Mesodermal cell (in vitro differentiated cells): ENCODE results near the gene ART4. TPM values are rescaled to one million over a fixed set of nuclear protein-coding genes. Genes with fewer than 3 reads are reported as not detected.

Experiments used
- H3K27ac ChIP-seq: 2 replicates; pipeline ENCODE4 v1.7.0; 2013; ENCODE audit warnings: mild to moderate bottlenecking, low read depth, low read length, moderate library complexity; ENCODE audit not compliant: severe bottlenecking
- H3K36me3 ChIP-seq: 2 replicates; pipeline ENCODE4 v1.7.1; 2013; ENCODE audit warnings: mild to moderate bottlenecking, low read length, moderate library complexity; ENCODE audit not compliant: control insufficient read depth, insufficient read depth
- H3K4me1 ChIP-seq: one replicate; pipeline ENCODE4 v1.7.1; 2013; ENCODE audit warnings: mild to moderate bottlenecking, low read length; ENCODE audit not compliant: insufficient read depth, control insufficient read depth, poor library complexity, severe bottlenecking
- H3K4me3 ChIP-seq: 2 replicates; pipeline ENCODE4 v1.7.0; 2013; ENCODE audit warnings: low read length, control low read depth, mild to moderate bottlenecking; ENCODE audit not compliant: insufficient read depth, poor library complexity, severe bottlenecking; ENCODE audit errors: extremely low read depth
- H3K9me3 ChIP-seq: 2 replicates; pipeline ENCODE4 v1.7.1; 2013; ENCODE audit warnings: mild to moderate bottlenecking, low read length, moderate library complexity; ENCODE audit not compliant: control insufficient read depth
- WGBS, 2 experiments: methylation state at CpG; one replicate each; pipeline ENCODE4 v1.1.5; 2013; ENCODE audit warnings: missing lambda C conversion rate in 2 of 2; ENCODE audit not compliant: insufficient coverage in 2 of 2; 5-methylcytosine and 5-hydroxymethylcytosine counted together
- polyA plus RNA-seq, 2 experiments: library from polyadenylated mRNA; stranded (reverse); fragments of 50-300 nt; gene quantifications; one replicate each; pipeline ENCODE4 v1.2.3, GENCODE V29; 2013

Gene ART4, protein sequence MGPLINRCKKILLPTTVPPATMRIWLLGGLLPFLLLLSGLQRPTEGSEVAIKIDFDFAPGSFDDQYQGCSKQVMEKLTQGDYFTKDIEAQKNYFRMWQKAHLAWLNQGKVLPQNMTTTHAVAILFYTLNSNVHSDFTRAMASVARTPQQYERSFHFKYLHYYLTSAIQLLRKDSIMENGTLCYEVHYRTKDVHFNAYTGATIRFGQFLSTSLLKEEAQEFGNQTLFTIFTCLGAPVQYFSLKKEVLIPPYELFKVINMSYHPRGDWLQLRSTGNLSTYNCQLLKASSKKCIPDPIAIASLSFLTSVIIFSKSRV
- polyA plus RNA-seq (2013, experiment 1 of 2) = 8.8 TPM
- 6.3 TPM for polyA plus RNA-seq (2013, experiment 2 of 2)

DNA sequence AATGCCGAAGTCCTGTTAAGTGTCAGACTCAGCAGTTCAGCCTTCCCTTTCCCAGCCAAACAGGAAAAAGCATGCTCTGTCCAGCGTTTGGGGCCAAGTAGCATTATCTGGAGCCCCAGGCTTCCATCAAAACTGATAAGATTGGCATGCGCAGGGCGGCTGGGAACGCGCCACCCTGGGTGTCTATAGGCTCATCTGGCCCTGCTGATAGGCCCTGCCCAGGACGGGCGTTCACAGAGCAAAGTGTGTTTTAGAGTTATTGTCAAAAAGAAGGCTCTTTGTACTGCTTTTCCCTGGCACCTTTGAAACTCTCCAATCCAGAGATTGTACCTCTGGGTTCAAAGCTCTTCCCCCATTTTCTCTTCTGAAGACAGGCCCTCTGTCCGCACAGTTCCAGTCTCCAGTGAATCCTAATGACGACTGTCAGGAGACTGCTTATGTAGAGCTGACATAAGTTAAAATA, at the start of gene ART4:
ART4 (minus strand) TSS at position 102 of the 463 bp plus-strand sequence. CDS start 413 bp downstream, outside the sequence.
- Histone ChIP-seq H3K36me3 (peaks cover 12% of the 10 kb centered on the region), H3K4me3 (no peak within 1 kb of the TSS), H3K9me3 (no peaks in the 10 kb centered on the region), H3K4me1 (peaks cover 20% of the 10 kb centered on the region), H3K27ac (peak within 1 kb of the TSS; percentile 50)
- WGBS, 2 experiments = 78 to 87% methylated on average over 6 to 7 of the region's 10 CpGs

DNA sequence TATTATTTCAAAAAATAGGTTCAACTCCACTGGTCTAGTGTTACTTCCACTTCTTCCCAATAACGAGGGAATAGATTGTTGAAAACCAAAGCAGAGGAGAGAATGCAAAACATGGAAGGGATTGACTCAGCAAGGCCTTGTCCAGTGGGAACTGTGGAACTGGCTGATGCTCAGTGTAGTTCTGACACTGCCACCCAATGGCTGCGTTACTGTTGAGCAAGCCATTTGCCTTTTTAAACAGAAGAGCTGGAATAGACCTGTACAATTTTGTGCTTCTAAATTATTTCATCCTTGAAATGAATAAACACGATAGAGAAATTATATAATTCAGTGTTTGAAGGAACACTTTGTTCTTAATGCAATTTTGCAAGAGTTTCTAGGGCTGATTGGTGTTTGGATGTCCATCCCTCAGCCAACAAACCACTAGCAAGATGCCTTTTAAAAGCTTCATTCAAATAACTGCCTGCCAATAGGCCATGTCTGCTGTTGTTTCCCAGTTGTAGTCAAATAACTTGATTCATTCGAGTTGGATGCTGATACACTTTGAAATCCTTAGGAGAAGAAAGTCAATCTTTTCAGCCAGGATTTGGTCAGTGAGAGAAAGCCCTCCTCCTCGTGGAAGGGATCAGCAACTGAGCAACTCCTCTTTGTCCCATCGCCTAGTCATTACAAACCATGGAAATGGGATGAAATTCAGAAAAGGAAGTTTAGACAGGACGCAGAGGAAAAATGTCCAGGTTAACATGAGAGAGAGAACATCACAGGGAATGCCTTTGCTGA, 49.6 kb upstream of the ART4 start:
- Histone ChIP-seq H3K27ac (no peak overlapping the region), H3K4me1 (peaks cover 4% of the 10 kb centered on the region), H3K36me3 (no peaks in the 10 kb centered on the region), H3K9me3 (no peaks in the 10 kb centered on the region), H3K4me3 (no peak overlapping the region)
- WGBS, 2 experiments = 91 to 95% methylated on average over 3 to 4 of the region's 7 CpGs

DNA sequence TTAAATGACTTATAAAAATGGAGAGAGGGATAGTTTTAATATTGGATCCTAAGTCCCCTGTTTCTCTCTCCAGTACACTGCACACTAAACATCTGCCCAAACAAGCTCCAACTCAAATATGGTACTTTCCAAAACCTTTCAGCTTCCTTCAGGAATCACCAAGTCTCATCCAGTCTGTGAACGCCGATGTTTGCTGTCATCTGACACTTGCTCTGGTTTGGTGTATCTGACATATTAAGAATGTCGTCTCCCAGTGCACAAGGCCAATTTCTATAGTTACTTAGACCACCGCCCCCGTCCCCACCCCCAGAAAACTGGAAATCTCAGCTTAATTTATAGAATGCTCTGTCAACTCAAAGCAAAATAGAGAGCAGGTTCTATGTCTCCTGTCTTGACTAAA, 47.4 kb upstream of the ART4 start:
- WGBS, 2 experiments = 100% methylated on average over 2 to 3 of the region's 5 CpGs
- Histone ChIP-seq H3K4me1 (no peaks in the 10 kb centered on the region), H3K9me3 (no peaks in the 10 kb centered on the region), H3K27ac (no peak overlapping the region), H3K4me3 (no peak overlapping the region), H3K36me3 (no peaks in the 10 kb centered on the region)

DNA sequence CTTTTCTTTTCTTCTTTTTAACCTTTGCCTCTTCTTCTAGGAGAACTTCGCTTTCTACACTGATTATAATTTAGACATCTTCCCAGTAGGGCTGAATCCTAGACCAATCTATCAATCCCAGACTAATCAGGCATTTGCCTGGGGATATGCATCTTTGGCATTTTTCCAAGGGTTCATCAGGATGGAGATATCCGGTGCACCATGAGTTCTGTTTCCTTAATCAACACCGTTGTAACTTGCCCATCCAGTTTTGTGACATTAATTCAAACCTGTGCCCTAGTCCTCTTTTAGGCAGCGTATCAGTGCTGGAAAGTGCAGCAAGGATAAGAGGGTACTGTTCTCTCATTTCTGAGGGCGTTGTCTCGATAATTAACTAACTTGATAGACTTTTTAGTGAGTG, 42.9 kb upstream of the ART4 start:
- Histone ChIP-seq H3K4me1 (no peaks in the 10 kb centered on the region), H3K4me3 (no peak overlapping the region), H3K27ac (no peak overlapping the region), H3K9me3 (no peaks in the 10 kb centered on the region), H3K36me3 (no peaks in the 10 kb centered on the region)
- 90 to 91% methylated on average over 4 to 5 of the region's 6 CpGs for WGBS, 2 experiments

DNA sequence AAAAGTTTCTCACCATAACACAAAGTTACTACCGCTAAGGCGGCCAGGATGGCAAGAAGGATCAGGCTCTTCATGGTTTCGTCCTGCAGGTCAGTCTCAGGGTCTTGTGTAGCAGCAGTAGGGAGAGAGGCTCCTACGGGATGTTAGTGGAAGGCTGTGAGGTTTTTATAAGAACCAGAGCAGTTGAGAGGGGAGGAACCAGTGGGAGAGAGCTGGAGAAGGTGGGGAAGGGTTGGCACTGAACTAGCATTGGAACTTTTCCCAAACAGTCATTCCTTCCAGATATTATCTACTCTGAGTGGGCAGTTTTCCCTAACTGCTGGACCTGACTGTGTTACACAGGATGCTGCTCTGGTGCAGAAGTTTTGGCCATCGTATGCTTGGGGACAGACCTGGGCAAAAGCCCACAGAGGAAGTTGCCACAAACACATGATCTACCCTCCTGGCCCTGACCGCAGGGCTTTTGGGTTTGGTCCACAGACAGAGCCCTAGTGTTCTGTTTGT, 42.4 kb upstream of the ART4 start, which contains the start of gene MGP:
MGP (minus strand) TSS at position 137 of the 504 bp plus-strand sequence; CDS start at position 74, 63 bp downstream.
- Histone ChIP-seq H3K36me3 (no peaks in the 10 kb centered on the region), H3K4me3 (no peak within 1 kb of the TSS), H3K4me1 (no peaks in the 10 kb centered on the region), H3K9me3 (no peaks in the 10 kb centered on the region), H3K27ac (no peak within 1 kb of the TSS)
- WGBS, 2 experiments = 90 to 93% methylated on average over 3 of the region's 6 CpGs

DNA sequence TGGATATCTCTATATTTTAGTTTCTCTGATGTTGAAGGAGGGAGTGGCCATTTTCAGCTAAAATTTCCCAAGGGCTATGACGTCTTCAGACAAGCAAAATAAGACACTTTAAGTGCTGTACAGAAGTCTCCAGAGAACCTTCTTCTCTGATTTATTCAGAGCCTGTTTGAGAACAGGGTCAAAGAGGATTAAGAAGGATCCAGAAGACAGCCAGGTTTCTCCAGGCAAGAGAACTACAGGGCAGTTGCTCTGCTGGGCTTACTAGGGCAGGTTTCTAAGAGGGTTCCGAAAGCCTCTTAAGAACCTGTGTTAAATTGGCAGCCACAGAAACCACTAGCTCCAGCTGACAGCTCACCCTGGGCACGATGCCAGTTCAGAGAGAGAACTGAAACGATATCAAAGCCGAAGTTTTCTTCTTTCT, 41.1 kb upstream of the ART4 start:
- H3K4me1 ChIP-seq = no peaks in the 10 kb centered on the region
- WGBS, 2 experiments = 95 to 100% methylated on average over 2 of the region's 5 CpGs
- no peaks in the 10 kb centered on the region for H3K36me3 ChIP-seq
- no peaks in the 10 kb centered on the region for H3K9me3 ChIP-seq
- no peak overlapping the region for H3K27ac ChIP-seq
- H3K4me3 ChIP-seq = no peak overlapping the region

DNA sequence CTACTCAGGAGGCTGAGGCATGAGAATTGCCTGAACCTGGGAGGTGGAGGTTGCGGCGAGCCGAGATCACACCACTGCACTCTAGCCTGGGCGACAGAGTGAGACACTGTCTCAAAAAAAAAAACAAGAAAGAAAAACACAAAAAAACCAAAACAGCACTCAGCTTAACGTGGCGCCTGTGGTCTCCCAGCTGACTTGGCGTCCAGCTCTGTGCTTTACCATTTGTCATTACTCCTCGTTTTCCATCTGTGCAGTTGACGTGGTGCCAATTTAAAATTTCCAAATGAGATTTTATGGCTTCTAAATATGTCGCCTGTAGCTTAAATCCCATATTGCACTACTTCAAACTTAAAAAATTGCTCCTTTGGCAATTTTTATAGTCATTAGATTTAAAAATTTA, 40.4 kb upstream of the ART4 start:
- no peaks in the 10 kb centered on the region for H3K9me3 ChIP-seq
- H3K36me3 ChIP-seq = no peaks in the 10 kb centered on the region
- H3K4me3 ChIP-seq = no peak overlapping the region
- H3K4me1 ChIP-seq = no peaks in the 10 kb centered on the region
- WGBS, 2 experiments = 89 to 94% methylated on average over 9 of the region's 10 CpGs
- H3K27ac ChIP-seq = no peak overlapping the region

DNA sequence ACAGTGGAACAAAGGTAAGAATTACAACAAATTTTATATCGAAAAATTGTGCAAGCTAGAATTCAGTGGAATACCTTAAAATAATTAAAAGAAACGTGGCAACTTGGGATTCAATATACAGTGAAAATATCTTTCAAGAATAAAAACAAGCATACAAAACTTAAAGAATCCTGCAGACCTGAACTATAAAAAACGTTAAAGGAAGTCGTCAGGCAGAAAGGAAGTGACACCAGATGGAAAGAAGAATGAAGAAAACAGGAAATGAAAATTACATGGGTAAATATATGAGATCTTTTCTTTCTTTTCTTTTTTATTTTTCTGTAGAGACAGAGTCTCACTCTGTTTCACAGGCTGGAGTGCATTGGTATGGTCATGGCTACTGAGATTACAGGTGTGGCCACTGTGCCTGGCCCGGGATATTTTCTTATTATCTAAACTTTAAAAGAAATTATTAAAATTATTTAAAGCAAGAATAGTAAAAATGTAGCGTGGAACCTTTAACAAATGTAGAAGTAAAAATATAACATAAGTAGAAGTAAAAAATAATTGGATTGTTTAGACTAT, 37.6 kb upstream of the ART4 start:
- no peak overlapping the region for H3K27ac ChIP-seq
- WGBS, 2 experiments = no CpG with 5 or more reads among the region's 6 CpGs
- no peaks in the 10 kb centered on the region for H3K9me3 ChIP-seq
- no peak overlapping the region for H3K4me3 ChIP-seq
- H3K36me3 ChIP-seq = no peaks in the 10 kb centered on the region
- H3K4me1 ChIP-seq = no peaks in the 10 kb centered on the region

DNA sequence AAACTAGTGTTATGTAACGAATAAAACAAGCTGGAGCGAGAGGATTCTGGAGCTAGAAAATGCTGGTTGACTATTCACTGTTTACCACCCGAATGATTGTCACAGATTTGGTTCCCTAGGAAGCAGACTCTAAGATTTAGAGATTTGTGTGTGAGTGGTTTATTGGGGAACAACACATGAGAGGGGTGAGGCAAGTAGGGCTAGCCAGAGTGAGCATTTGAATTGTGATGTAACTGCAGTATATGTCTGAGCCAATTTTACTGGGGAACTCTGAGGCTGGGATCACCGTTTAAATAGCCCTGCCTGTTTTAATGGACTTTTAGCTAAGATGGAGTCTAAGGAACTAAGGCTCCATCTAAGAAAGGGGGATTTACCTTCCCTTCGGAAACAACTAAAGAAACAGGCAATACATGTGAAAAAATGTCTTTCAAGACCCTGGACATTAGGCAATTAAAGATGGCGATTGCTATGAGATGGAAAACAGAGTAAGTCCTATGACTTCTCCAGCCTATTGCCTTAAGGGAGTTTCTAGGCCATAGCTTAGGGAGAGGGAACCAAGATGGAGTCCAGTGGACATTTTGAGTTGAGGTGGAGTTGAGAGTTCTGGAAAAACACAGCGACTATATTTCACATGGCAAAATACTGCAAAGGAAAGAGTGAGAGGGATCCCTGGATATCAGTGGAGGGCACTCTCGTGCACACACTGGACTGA, 36.1 kb upstream of the ART4 start:
- no peaks in the 10 kb centered on the region for H3K9me3 ChIP-seq
- H3K27ac ChIP-seq = no peak overlapping the region
- no peaks in the 10 kb centered on the region for H3K4me1 ChIP-seq
- H3K36me3 ChIP-seq = no peaks in the 10 kb centered on the region
- no peak overlapping the region for H3K4me3 ChIP-seq
- 94 to 98% methylated on average over 5 to 6 of the region's 8 CpGs for WGBS, 2 experiments

DNA sequence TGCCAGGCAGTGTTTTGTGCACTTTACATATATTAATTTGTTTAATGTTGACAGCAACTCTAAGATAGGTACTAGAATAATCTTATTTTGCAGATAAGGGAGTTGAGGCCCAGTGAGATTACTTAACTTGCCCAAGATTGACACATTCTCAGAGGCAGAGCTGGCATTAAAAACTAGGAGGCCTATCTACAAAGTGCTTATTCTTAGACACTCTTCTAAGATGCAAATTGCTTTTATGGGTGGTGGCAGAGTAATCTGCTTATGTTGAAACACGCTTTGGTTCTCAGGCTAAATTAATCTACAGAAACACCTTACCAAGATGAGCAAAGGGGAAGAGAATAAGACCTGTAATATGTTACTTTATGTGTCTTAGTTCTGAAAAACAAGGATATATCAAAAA, 35.2 kb upstream of the ART4 start:
- no peak overlapping the region for H3K27ac ChIP-seq
- no peaks in the 10 kb centered on the region for H3K4me1 ChIP-seq
- WGBS, 2 experiments = no CpG with 5 or more reads among the region's 1 CpG
- H3K4me3 ChIP-seq = no peak overlapping the region
- H3K36me3 ChIP-seq = no peaks in the 10 kb centered on the region
- H3K9me3 ChIP-seq = no peaks in the 10 kb centered on the region
